ENCODE measurements around the gene GSTM2. TPM values are rescaled to one million over a fixed set of nuclear protein-coding genes. Genes with fewer than 3 reads are reported as not detected.
A peak's percentile ranks its signal among the peaks of the same experiment; 100 is the strongest.

The GSTM2 gene
- total RNA-seq, 1 donor from 2014 or later, result 20.3 TPM

DNA sequence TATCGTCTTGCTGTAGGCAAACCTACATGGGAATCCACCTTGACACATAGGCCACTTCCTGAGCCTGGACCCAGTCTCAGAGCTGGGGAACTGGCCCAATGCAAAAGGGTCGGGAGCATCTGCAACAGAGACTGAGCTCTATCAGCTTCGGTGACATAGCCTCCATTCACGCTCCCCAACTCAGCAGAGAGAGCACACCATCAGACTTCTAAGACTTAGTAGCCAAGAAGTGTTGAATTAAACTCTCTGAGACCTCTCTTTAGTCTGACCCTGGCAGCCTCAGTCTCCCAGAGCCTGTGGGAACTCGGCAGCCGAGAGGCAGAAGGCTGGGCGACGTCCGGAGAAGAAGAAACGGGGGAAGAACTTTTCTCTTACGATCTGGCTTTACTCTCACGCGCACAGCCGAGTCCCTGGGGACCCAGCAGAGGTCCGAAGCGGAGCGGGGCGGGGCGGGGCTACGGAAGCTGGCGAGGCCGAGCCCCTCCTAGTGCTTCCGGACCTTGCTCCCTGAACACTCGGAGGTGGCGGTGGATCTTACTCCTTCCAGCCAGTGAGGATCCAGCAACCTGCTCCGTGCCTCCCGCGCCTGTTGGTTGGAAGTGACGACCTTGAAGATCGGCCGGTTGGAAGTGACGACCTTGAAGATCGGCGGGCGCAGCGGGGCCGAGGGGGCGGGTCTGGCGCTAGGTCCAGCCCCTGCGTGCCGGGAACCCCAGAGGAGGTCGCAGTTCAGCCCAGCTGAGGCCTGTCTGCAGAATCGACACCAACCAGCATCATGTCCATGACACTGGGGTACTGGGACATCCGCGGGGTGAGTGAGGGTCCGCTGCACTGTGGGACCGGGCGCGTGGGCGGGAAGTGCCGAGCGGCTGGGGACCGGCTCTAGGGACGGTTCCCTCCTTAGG lies 12.0 kb upstream of the GSTM2 start, which contains the start of gene GSTM4:
Gene GSTM4 (plus strand): TSS at position 485 of the 905 bp plus-strand sequence. CDS start 291 bp downstream, at position 776.
- Histone ChIP-seq H3K36me3 (peaks cover 0 to 7% of the 10 kb centered on the region in 2 donors), H3K9me3 (no peaks in the 10 kb centered on the region), H3K4me1 (peaks cover 7 to 13% of the 10 kb centered on the region in 2 donors), H3K27me3 (no peaks in the 10 kb centered on the region), H3K27ac (peak within 1 kb of the TSS; percentile 84 to 94), H3K4me3 (peak within 1 kb of the TSS; percentile 62 to 79)
- DNase-seq (ENCODE audit: low spot score in 2 of 2), result peak; percentile 39 to 93
- TF ChIP-seq CTCF (IDR thresholded peaks at IDR 0.05), result no peak
- intact Hi-C loops (cut with DNase I), result loop anchor here (1.0 kb wide), 1 partner anchor 12 kb away; the partner anchor contains the start of gene GSTM2

GRCh38 chr1:109657395-109657794 lies 10.5 kb upstream of the GSTM2 start:
- peak overlapping the region in 1 of 2 donors; percentile 32 for H3K27ac ChIP-seq
- no peaks in the 10 kb centered on the region for H3K9me3 ChIP-seq
- intact Hi-C loops (cut with DNase I), result no loop called here
- no peaks in the 10 kb centered on the region for H3K27me3 ChIP-seq
- TF ChIP-seq CTCF (IDR thresholded peaks at IDR 0.05), result no peak
- DNase-seq (ENCODE audit: low spot score in 2 of 2), result no peak
- no peak overlapping the region for H3K4me3 ChIP-seq
- H3K4me1 ChIP-seq, result peaks cover 7 to 10% of the 10 kb centered on the region in 2 donors
- H3K36me3 ChIP-seq, result peaks cover 0 to 7% of the 10 kb centered on the region in 2 donors

- peaks cover 7 to 10% of the 10 kb centered on the region in 2 donors for H3K4me1 ChIP-seq
- no peaks in the 10 kb centered on the region for H3K9me3 ChIP-seq
- H3K36me3 ChIP-seq, result peaks cover 0 to 7% of the 10 kb centered on the region in 2 donors
- no peak overlapping the region for H3K27ac ChIP-seq
- no peak for DNase-seq (ENCODE audit: low spot score in 2 of 2)
- intact Hi-C loops (cut with DNase I), result no loop called here
- no peak overlapping the region for H3K4me3 ChIP-seq
- H3K27me3 ChIP-seq, result no peaks in the 10 kb centered on the region
- TF ChIP-seq CTCF (IDR thresholded peaks at IDR 0.05), result no peak
Observed at GRCh38 chr1:109657970-109658369, 9.9 kb upstream of the GSTM2 start.

- H3K27me3 ChIP-seq, result no peaks in the 10 kb centered on the region
- intact Hi-C loops (cut with DNase I), result no loop called here
- peaks cover 7 to 10% of the 10 kb centered on the region in 2 donors for H3K4me1 ChIP-seq
- no peak for TF ChIP-seq CTCF (IDR thresholded peaks at IDR 0.05)
- no peak for DNase-seq (ENCODE audit: low spot score in 2 of 2)
- H3K27ac ChIP-seq, result no peak overlapping the region
- no peak overlapping the region for H3K4me3 ChIP-seq
- H3K36me3 ChIP-seq, result peaks cover 0 to 7% of the 10 kb centered on the region in 2 donors
- H3K9me3 ChIP-seq, result no peaks in the 10 kb centered on the region
Observed at GRCh38 chr1:109658533-109659042, 9.3 kb upstream of the GSTM2 start.

DNA sequence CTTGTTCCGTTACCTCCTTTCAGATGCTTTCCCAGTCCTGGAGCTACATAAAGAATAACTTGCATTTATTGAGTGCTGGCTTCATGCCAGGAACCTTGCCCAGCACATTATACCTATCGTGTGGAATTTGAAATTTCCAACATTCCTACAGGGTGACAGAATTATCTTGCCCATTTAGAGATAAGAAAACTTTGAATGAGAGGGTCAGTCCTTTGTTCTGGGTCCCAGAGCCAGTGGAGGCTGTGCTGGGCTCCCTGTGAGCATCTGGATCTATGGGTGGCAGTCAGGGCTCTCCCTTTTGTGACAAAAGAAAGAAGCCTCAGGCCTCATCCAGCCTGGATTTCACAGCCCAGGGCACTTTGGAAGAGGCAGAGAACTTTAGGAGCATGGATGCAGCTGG lies 8.7 kb upstream of the GSTM2 start:
- Histone ChIP-seq H3K27ac (no peak overlapping the region), H3K36me3 (peaks cover 0 to 7% of the 10 kb centered on the region in 2 donors), H3K4me1 (peaks cover 7 to 10% of the 10 kb centered on the region in 2 donors), H3K9me3 (no peaks in the 10 kb centered on the region), H3K27me3 (no peaks in the 10 kb centered on the region), H3K4me3 (no peak overlapping the region)
- no peak for DNase-seq (ENCODE audit: low spot score in 2 of 2)
- no peak for TF ChIP-seq CTCF (IDR thresholded peaks at IDR 0.05)
- intact Hi-C loops (cut with DNase I), result no loop called here

Data from ascending aorta (tissue), 2 donors.